Activated CD8-positive, alpha-beta T cell treated with anti-CD3 and anti-CD28 coated beads for 36 hours (primary cell): Measurements from ENCODE around the gene HTR3C. TPM values are rescaled to one million over a fixed set of nuclear protein-coding genes. Genes with fewer than 3 reads are reported as not detected.
"Not testable (repeated sequence)": the region's sequence is repeated elsewhere in the genome, so short reads cannot be mapped to it uniquely, and the experiment has no call there.

Experiments
- ATAC-seq: fragments of 200-7000 bp; cut with Tn5 transposase; one replicate; pipeline ENCODE4 v1.10.0; 2021; ENCODE audit warnings: mild to moderate bottlenecking, moderate library complexity
- CTCF ChIA-PET: fragments of 350-600 bp; sonication (Branson Sonifier 250); formaldehyde crosslinking; loops from one replicate; lab custom pipeline; 2021; ENCODE audit warnings: antibody characterized with exemption; lab: Charles Lee
- POLR2A ChIA-PET: fragments of 350-600 bp; sonication (Branson Sonifier 250); formaldehyde crosslinking; loops from one replicate; lab custom pipeline; 2021; ENCODE audit warnings: antibody characterized with exemption; lab: Charles Lee
- DNase-seq: peaks from one replicate; pipeline ENCODE4 v3.0.0-alpha.2; 2020
- H3K27ac Mint-ChIP-seq: one replicate; pipeline ENCODE4 v1.8.0; 2021; ENCODE audit warnings: mild to moderate bottlenecking, mixed read lengths
- H3K27me3 Mint-ChIP-seq: one replicate; pipeline ENCODE4 v1.8.0; 2021; ENCODE audit warnings: mixed read lengths
- H3K36me3 Mint-ChIP-seq: one replicate; pipeline ENCODE4 v1.8.0; 2021; ENCODE audit warnings: low read depth, mixed read lengths
- H3K4me1 Mint-ChIP-seq: one replicate; pipeline ENCODE4 v1.8.0; 2021; ENCODE audit warnings: low read depth, mixed read lengths
- H3K4me3 Mint-ChIP-seq: one replicate; pipeline ENCODE4 v1.8.0; 2021; ENCODE audit warnings: mild to moderate bottlenecking, moderate library complexity, mixed read lengths
- H3K9me3 Mint-ChIP-seq: one replicate; pipeline ENCODE4 v1.8.0; 2021; ENCODE audit warnings: mixed read lengths
- CTCF ChIP-seq: fragments of 200-600 bp; IDR thresholded peaks from one replicate; pipeline ENCODE4 v1.8.0; 2022; ENCODE audit warnings: antibody characterized with exemption, mild to moderate bottlenecking
- intact Hi-C: fragments of 100-400 bp; cut with micrococcal nuclease; formaldehyde crosslinking; loops from one replicate; pipeline ENCODE4 v1.10.0; 2022
- total RNA-seq, 2 experiments: library from RNA; stranded (reverse); gene quantifications; one replicate each; pipeline ENCODE4 v1.2.3, GENCODE V29; 2021

Gene HTR3C
- not detected for total RNA-seq

- intact Hi-C loops: no loop called here
- DNase-seq: no peak
- ChIA-PET CTCF (interaction anchor here (1.0 kb wide), 1 partner anchor 157 kb away, joined by 3 read pairs; no protein-coding TSS in a partner anchor), POLR2A (no interaction called here)
- Mint-ChIP-seq H3K27ac (no peak within 1 kb of the TSS), H3K4me1 (no peaks in the 10 kb centered on the region), H3K27me3 (peaks cover 3% of the 10 kb centered on the region), H3K36me3 (no peaks in the 10 kb centered on the region), H3K4me3 (no peak within 1 kb of the TSS), H3K9me3 (no peaks in the 10 kb centered on the region)
- no peak for ATAC-seq
- no peak for TF ChIP-seq CTCF
These were observed at the start of gene HTR3C for GRCh38 chr3:184052767-184053166. HTR3C (plus strand) TSS chr3:184053047; CDS start chr3:184053081, 34 bp downstream.

- intact Hi-C loops: no loop called here
- no peak overlapping the region for H3K4me3 Mint-ChIP-seq
- DNase-seq: no peak
- H3K27ac Mint-ChIP-seq: no peak overlapping the region
- no peak for ATAC-seq
- ChIA-PET POLR2A (no interaction called here), CTCF (interaction anchor here (0.6 to 1.3 kb wide), 3 partner anchors 11 to 15 kb away, joined by 3 to 5 read pairs (median 4); partner anchors contain the start of gene ABCC5)
- H3K36me3 Mint-ChIP-seq: peaks cover 2% of the 10 kb centered on the region
- peaks cover 11% of the 10 kb centered on the region for H3K4me1 Mint-ChIP-seq
- no peak for TF ChIP-seq CTCF
- no peaks in the 10 kb centered on the region for H3K27me3 Mint-ChIP-seq
- no peaks in the 10 kb centered on the region for H3K9me3 Mint-ChIP-seq
These were observed 49.5 kb upstream of the HTR3C start for GRCh38 chr3:184003187-184003967.

- CTCF ChIA-PET: interaction anchor here (1.3 kb wide), 1 partner anchor 12 kb away, joined by 4 read pairs; no protein-coding TSS in a partner anchor
These were observed 48.4 kb upstream of the HTR3C start for GRCh38 chr3:184004476-184004875.

DNA sequence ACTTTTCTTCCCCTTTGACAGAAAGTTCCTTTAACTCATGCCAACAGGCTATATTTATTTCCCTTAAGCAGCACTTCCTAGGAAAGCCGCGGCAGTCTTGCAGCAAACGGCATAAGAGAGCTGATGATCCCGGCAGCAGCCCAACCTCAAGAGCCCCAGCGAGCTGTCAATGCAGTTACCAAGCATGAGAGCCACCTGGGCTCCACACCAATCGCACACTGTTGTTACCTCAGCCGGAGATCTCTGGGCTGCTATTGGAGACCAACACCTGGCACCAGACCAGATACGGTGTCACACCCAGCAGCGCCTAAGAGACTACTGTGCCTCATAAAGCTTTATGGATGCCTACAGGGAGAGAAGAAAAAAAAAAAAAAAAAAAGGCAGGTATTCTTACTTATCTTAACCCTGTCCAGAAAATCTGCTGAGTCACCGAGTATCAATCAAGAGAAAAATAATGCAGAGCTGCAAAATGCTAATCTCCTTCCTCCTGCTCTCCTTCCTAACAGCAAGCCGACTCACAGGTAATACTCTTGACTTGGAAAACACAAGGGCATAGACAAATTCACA, 46.8 kb upstream of the HTR3C start:
- TF ChIP-seq CTCF: no peak
- Mint-ChIP-seq H3K9me3 (no peaks in the 10 kb centered on the region), H3K27ac (no peak overlapping the region), H3K4me3 (no peak overlapping the region), H3K36me3 (peaks cover 5% of the 10 kb centered on the region), H3K4me1 (peaks cover 11% of the 10 kb centered on the region), H3K27me3 (no peaks in the 10 kb centered on the region)
- ATAC-seq: peak; percentile 74
- intact Hi-C loops: no loop called here
- ChIA-PET POLR2A (interaction anchor here (1.1 kb wide), 1 partner anchor 10 kb away, joined by 3 read pairs; no protein-coding TSS in a partner anchor), CTCF (interaction anchor here (1.2 to 1.6 kb wide), 4 partner anchors 10 to 110 kb away, joined by 3 to 14 read pairs (median 4); partner anchors contain the start of gene ABCC5)
- DNase-seq: peak; percentile 37

More at GRCh38 chr3:184004476-184004875, 48.4 kb upstream of the HTR3C start:
- Mint-ChIP-seq H3K4me3 (no peak overlapping the region), H3K4me1 (peaks cover 11% of the 10 kb centered on the region), H3K27ac (no peak overlapping the region), H3K9me3 (no peaks in the 10 kb centered on the region), H3K36me3 (peaks cover 2% of the 10 kb centered on the region), H3K27me3 (no peaks in the 10 kb centered on the region)
- POLR2A ChIA-PET: no interaction called here
- ATAC-seq (no peak), DNase-seq (no peak)
- intact Hi-C loops: no loop called here
- TF ChIP-seq CTCF: no peak

GRCh38 chr3:184007143-184007813, 45.6 kb upstream of the HTR3C start:
- H3K4me3 Mint-ChIP-seq, H3K36me3 Mint-ChIP-seq, H3K27me3 Mint-ChIP-seq, ATAC-seq, H3K9me3 Mint-ChIP-seq, intact Hi-C loops, H3K27ac Mint-ChIP-seq, DNase-seq: not testable (repeated sequence)
- ChIA-PET POLR2A (interaction anchor here (1.1 to 1.2 kb wide), 2 partner anchors 11 to 127 kb away, joined by 3 read pairs; partner anchors contain the start of gene EIF2B5), CTCF (interaction anchor here (0.6 to 1.7 kb wide), 6 partner anchors 8 to 112 kb away, joined by 3 to 14 read pairs (median 3); partner anchors contain the start of gene ABCC5)
- peaks cover 11% of the 10 kb centered on the region for H3K4me1 Mint-ChIP-seq
